ENCODE data around the gene MMP24. TPM values are rescaled to one million over a fixed set of nuclear protein-coding genes. Genes with fewer than 3 reads are reported as not detected.

MMP24 gene
- total RNA-seq, 1 experiment from 2014 or later, result 13.0 TPM

DNA sequence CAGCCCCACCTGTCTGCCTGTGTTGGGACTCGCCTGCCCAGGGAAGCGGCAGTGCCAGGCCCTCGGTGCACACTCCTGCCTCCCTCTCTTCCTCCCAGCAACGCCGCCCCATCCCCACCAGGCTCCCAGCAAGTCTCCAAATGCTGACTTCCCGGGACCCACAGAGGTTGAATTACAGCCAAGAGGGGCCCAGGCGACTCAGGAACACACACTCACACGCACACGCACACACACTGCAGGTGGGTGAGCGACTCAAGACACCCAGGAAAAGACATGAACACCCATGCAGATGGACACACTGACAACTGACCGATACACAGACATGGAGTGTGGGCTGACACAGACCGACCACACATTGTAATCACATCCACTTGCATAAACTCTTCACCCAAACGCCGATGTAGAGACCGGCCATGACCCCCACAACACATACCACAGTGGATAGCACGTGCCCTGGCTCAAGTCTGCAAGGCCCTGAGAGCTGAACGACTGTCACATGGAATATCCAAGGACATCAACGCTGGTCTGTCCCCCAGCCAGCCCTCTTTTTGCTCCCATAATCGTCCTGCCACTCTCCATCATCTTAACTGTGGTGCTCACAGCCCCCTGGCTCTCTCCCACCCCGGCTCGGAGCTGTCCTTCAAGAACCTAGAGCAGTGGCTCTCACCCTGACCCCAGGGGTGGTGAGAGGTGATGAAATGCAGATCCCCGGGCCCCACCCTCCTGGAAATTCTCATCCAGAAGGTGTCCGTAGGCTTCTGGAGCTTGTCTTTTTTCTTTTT lies 66.2 kb downstream of the MMP24 start:
- no peaks in the 10 kb centered on the region for H3K27me3 ChIP-seq (replicated peaks; ENCODE audit: control insufficient read depth, insufficient read depth, low read length)
- Mint-ChIP-seq H3K27me3 (ENCODE audit: insufficient read depth, unreplicated experiment) (no peaks in the 10 kb centered on the region), H3K9me3 (ENCODE audit: unreplicated experiment) (no peaks in the 10 kb centered on the region), H3K4me3 (ENCODE audit: unreplicated experiment) (no peak overlapping the region), H3K36me3 (ENCODE audit: insufficient read depth, unreplicated experiment) (no peaks in the 10 kb centered on the region), H3K27ac (ENCODE audit: unreplicated experiment) (no peak overlapping the region), H3K4me1 (ENCODE audit: low read depth, unreplicated experiment) (peaks cover 17% of the 10 kb centered on the region)
- ChIA-PET CTCF (interaction anchor here (0.6 to 2.9 kb wide), 3 partner anchors 12 to 148 kb away, joined by 3 to 17 read pairs (median 3); no protein-coding TSS in a partner anchor), POLR2A (no interaction called here)
- intact Hi-C loops (cut with micrococcal nuclease; ENCODE audit: unreplicated experiment), result no loop called here
- no peak for DNase-seq
- H3K9me3 ChIP-seq, result no peaks in the 10 kb centered on the region
- no peak overlapping the region for H3K4me3 ChIP-seq (ENCODE audit: low read depth, low read length)
- no peaks in the 10 kb centered on the region for H3K36me3 ChIP-seq (ENCODE audit: control insufficient read depth, insufficient read depth, low read length)
- peaks cover 12% of the 10 kb centered on the region for H3K4me1 ChIP-seq
- no TSS peak for BruUV-seq (replicated peaks)
- TF ChIP-seq, protein P1, sequence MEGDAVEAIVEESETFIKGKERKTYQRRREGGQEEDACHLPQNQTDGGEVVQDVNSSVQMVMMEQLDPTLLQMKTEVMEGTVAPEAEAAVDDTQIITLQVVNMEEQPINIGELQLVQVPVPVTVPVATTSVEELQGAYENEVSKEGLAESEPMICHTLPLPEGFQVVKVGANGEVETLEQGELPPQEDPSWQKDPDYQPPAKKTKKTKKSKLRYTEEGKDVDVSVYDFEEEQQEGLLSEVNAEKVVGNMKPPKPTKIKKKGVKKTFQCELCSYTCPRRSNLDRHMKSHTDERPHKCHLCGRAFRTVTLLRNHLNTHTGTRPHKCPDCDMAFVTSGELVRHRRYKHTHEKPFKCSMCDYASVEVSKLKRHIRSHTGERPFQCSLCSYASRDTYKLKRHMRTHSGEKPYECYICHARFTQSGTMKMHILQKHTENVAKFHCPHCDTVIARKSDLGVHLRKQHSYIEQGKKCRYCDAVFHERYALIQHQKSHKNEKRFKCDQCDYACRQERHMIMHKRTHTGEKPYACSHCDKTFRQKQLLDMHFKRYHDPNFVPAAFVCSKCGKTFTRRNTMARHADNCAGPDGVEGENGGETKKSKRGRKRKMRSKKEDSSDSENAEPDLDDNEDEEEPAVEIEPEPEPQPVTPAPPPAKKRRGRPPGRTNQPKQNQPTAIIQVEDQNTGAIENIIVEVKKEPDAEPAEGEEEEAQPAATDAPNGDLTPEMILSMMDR (IDR thresholded peaks at IDR 0.05; ENCODE audit: insufficient read depth in 1 of 2, low read depth in 1 of 2, low read length in 1 of 2, severe bottlenecking in 1 of 2, unreplicated experiment in 1 of 2), result no peak

DNA sequence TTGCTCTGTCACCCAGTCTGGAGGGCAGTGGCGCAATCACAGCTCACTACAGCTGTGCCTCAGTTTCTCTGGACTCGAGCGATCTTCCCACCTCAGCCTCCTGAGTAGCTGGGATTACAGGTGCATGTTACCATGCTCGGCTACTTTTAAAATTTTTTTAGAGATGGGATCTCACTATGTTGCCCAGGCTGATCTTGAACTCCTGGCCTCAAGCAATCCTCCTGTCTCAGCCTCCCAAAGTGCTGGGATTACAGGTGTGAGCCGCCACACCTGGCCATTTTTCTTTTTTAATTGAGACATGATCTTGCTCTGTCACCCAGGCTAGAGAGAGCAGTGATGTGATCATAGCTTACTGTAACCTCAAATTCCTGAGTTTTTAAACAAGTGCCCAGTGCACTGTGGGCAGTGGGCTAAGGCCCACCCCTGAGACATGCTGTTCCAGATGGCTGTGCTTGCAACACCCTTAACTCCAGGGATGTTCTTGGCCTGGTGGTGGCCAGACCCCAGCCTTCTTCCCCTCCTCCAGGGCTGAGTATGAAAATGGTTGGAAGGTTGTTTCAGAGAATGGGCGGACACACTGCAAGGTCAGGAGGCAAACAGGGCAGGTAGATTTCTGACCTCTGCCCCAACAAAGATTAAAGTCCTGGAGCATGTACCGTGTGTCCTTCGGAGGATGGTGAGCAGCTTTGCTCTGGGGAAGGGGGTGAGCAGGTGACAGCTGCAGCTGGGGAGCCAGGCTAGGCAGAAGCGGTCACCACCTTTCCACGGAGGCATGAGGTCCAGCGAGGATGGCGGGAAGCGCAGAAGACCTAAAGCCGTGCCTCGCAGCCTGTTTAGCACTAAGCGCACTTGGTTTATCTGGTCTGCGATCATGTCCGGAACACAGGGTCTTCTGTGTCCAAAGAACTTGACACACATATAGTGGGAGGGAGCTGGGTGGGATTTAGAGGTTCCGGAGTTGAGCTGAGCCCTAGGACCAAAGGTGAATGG lies 67.1 kb downstream of the MMP24 start:
- POLR2A ChIA-PET, result no interaction called here

More for the DNA sequence above, 67.1 kb downstream of the MMP24 start:
- no peaks in the 10 kb centered on the region for H3K27me3 Mint-ChIP-seq (ENCODE audit: insufficient read depth, unreplicated experiment)
- H3K36me3 Mint-ChIP-seq (ENCODE audit: insufficient read depth, unreplicated experiment), result no peaks in the 10 kb centered on the region
- H3K4me1 Mint-ChIP-seq (ENCODE audit: low read depth, unreplicated experiment), result peaks cover 17% of the 10 kb centered on the region
- no peak overlapping the region for H3K4me3 ChIP-seq (ENCODE audit: low read depth, low read length)
- intact Hi-C loops (cut with micrococcal nuclease; ENCODE audit: unreplicated experiment), result loop anchor here (1.0 kb wide), 1 partner anchor 7 kb away; no protein-coding TSS in a partner anchor
- H3K9me3 Mint-ChIP-seq (ENCODE audit: unreplicated experiment), result no peaks in the 10 kb centered on the region
- TF ChIP-seq, protein P1 (IDR thresholded peaks at IDR 0.05; ENCODE audit: insufficient read depth in 1 of 2, low read depth in 1 of 2, low read length in 1 of 2, severe bottlenecking in 1 of 2, unreplicated experiment in 1 of 2), result no peak
- no peaks in the 10 kb centered on the region for H3K27me3 ChIP-seq (replicated peaks; ENCODE audit: control insufficient read depth, insufficient read depth, low read length)
- no peak for DNase-seq
- H3K4me3 Mint-ChIP-seq (ENCODE audit: unreplicated experiment), result no peak overlapping the region
- no TSS peak for BruUV-seq (replicated peaks)
- H3K27ac Mint-ChIP-seq (ENCODE audit: unreplicated experiment), result no peak overlapping the region
- CTCF ChIA-PET, result interaction anchor here (1.4 to 2.9 kb wide), 2 partner anchors 11 to 149 kb away, joined by 3 to 17 read pairs; no protein-coding TSS in a partner anchor
- peaks cover 12% of the 10 kb centered on the region for H3K4me1 ChIP-seq
- H3K9me3 ChIP-seq, result no peaks in the 10 kb centered on the region
- no peaks in the 10 kb centered on the region for H3K36me3 ChIP-seq (ENCODE audit: control insufficient read depth, insufficient read depth, low read length)

Measured in Caco-2 (cell line).